Astrocyte of the spinal cord (primary cell): ENCODE measurements around the gene SELENOO.

Experiments
- DNase-seq: peaks from one replicate; pipeline ENCODE4 v3.0.0; 2011; ENCODE audit warnings: low read depth, low spot score
- H3K4me3 ChIP-seq: 2 replicates; pipeline ENCODE4 v1.5.1; 2011; ENCODE audit warnings: low read depth, mild to moderate bottlenecking, low read length, moderate library complexity
- CTCF ChIP-seq: IDR thresholded peaks from 2 replicates; pipeline ENCODE4 v1.5.1; 2012; ENCODE audit warnings: low read depth, mild to moderate bottlenecking, low read length, inconsistent platforms
- in situ Hi-C: cut with HindIII; loops from 2 replicates; pipeline ENCODE4 v1.10.0; 2017; ENCODE audit warnings: low sequenced_read_pairs

Gene SELENOO

GRCh38 chr22:50192436-50193204 lies 8.2 kb upstream of the SELENOO start:
- in situ Hi-C loops, result no loop called here
- no peak overlapping the region for H3K4me3 ChIP-seq
- TF ChIP-seq CTCF, result no peak
- DNase-seq, result no peak

GRCh38 chr22:50193621-50194020 lies 7.2 kb upstream of the SELENOO start:
- TF ChIP-seq CTCF, result no peak
- in situ Hi-C loops, result no loop called here
- no peak for DNase-seq
- H3K4me3 ChIP-seq, result no peak overlapping the region

GRCh38 chr22:50194037-50194805 lies 6.6 kb upstream of the SELENOO start:
- DNase-seq, result no peak
- H3K4me3 ChIP-seq, result no peak overlapping the region
- no peak for TF ChIP-seq CTCF
- in situ Hi-C loops, result no loop called here

DNA sequence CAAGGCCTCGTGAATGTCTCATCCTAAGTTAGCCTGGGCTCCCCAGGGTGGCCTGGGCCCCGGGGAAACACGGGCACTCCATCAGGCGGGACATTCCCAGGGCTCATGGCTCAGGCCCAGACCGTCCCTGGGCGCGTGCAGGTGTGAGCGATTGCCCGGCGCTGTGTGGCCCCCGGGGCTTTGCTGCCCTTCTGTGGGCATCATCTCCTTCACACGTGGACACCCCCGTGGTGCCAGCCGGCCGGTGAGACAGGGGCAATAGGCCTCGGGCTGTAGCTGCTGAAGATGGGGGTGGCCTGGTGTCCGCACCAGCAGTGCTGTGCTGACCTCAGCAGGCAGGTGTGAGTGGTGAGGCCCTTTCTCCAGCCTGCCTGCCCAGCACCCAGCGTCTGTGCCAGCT lies 4.6 kb upstream of the SELENOO start:
- in situ Hi-C loops, result no loop called here
- no peak for DNase-seq
- TF ChIP-seq CTCF, result no peak
- no peak overlapping the region for H3K4me3 ChIP-seq

DNA sequence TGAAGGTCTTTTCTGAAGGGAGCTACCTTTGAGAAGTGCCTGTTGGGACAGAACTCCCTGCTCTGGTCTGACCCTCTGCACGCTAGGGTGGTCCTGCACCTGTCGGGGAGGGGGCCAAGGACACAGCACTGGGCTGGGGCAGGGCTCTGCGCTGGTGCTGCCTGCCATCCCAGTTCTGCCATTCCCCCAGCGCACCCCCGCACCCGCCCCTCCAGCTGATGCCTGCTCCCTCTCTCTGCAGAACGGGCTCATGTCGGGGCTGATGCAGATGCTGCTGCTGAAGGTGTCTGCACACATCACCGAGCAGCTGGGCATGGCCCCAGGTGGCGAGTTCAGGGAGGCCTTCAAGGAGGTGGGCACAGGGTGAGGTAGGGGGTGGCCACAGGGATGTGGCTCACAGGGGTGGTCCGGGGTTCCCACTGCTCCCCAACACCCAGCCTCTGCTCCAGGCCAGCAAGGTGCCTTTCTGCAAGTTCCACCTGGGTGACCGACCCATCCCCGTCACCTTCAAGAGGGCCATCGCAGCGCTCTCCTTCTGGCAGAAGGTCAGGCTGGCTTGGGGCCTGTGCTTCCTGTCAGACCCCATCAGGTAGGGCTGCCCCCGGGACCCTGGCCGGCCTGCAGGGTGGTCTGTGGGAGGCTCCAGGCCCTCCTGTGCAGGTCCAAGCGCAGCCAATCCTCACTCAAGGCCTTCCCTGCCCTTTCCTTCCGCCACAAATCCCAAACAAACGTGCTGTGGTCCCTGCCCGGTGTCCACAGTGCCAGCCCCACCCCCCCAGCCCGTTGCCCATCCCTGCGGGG lies 3.6 kb upstream of the SELENOO start:
- H3K4me3 ChIP-seq, result no peak overlapping the region
- in situ Hi-C loops, result no loop called here

More for the DNA sequence above, 3.6 kb upstream of the SELENOO start:
- TF ChIP-seq CTCF, result no peak
- DNase-seq, result no peak
